ENCODE measurements around the gene MGME1. TPM values are rescaled to one million over a fixed set of nuclear protein-coding genes. Genes with fewer than 3 reads are reported as not detected.
A peak's percentile ranks its signal among the peaks of the same experiment; 100 is the strongest.

MGME1 gene
- total RNA-seq, 1 experiment from 2014 or later, result 56.0 TPM

GRCh38 chr20:17938871-17939619 is 29.8 kb upstream of the MGME1 start:
- Mint-ChIP-seq H3K4me1 (peaks cover 70% of the 10 kb centered on the region), H3K27me3 (ENCODE audit: low read depth) (no peaks in the 10 kb centered on the region; the same call in 1 of the 2 replicates), H3K36me3 (peaks cover 29% of the 10 kb centered on the region), H3K27ac (peak overlapping the region; percentile 98), H3K4me3 (no peak overlapping the region), H3K9me3 (no peaks in the 10 kb centered on the region)
- DNase-seq (ENCODE audit: low spot score) (peak; percentile 82), ATAC-seq (peak; percentile 71)
- ChIA-PET POLR2A (interaction anchor here (0.6 to 1.5 kb wide), 7 partner anchors 44 to 369 kb away, joined by 3 to 4 read pairs (median 3); partner anchors contain the start of genes DSTN and OVOL2), CTCF (interaction anchor here (0.6 to 5.4 kb wide), 52 partner anchors 10 to 441 kb away, joined by 3 to 51 read pairs (median 5); partner anchors contain the start of genes DSTN and RRBP1)
- TF ChIP-seq ZNF138 (CRISPR knock-in tag; conservative IDR thresholded peaks at IDR 0.05), result no peak
- TF ChIP-seq CBFB (CRISPR knock-in tag; IDR thresholded peaks at IDR 0.05; ENCODE audit: low read depth), result no peak
- TF ChIP-seq KAT7 (CRISPR knock-in tag; IDR thresholded peaks at IDR 0.05; ENCODE audit: borderline replicate concordance), result no peak
- TF ChIP-seq, protein P1, sequence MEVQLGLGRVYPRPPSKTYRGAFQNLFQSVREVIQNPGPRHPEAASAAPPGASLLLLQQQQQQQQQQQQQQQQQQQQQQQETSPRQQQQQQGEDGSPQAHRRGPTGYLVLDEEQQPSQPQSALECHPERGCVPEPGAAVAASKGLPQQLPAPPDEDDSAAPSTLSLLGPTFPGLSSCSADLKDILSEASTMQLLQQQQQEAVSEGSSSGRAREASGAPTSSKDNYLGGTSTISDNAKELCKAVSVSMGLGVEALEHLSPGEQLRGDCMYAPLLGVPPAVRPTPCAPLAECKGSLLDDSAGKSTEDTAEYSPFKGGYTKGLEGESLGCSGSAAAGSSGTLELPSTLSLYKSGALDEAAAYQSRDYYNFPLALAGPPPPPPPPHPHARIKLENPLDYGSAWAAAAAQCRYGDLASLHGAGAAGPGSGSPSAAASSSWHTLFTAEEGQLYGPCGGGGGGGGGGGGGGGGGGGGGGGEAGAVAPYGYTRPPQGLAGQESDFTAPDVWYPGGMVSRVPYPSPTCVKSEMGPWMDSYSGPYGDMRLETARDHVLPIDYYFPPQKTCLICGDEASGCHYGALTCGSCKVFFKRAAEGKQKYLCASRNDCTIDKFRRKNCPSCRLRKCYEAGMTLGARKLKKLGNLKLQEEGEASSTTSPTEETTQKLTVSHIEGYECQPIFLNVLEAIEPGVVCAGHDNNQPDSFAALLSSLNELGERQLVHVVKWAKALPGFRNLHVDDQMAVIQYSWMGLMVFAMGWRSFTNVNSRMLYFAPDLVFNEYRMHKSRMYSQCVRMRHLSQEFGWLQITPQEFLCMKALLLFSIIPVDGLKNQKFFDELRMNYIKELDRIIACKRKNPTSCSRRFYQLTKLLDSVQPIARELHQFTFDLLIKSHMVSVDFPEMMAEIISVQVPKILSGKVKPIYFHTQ (CRISPR knock-in tag; IDR thresholded peaks at IDR 0.05), result peak; percentile 12; the same call in 1 of the 2 replicates
- TF ChIP-seq, protein P2, sequence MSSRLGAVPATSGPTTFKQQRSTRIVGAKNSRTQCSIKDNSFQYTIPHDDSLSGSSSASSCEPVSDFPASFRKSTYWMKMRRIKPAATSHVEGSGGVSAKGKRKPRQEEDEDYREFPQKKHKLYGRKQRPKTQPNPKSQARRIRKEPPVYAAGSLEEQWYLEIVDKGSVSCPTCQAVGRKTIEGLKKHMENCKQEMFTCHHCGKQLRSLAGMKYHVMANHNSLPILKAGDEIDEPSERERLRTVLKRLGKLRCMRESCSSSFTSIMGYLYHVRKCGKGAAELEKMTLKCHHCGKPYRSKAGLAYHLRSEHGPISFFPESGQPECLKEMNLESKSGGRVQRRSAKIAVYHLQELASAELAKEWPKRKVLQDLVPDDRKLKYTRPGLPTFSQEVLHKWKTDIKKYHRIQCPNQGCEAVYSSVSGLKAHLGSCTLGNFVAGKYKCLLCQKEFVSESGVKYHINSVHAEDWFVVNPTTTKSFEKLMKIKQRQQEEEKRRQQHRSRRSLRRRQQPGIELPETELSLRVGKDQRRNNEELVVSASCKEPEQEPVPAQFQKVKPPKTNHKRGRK (CRISPR knock-in tag; IDR thresholded peaks at IDR 0.05; ENCODE audit: borderline replicate concordance), result no peak
- TF ChIP-seq, protein P3, sequence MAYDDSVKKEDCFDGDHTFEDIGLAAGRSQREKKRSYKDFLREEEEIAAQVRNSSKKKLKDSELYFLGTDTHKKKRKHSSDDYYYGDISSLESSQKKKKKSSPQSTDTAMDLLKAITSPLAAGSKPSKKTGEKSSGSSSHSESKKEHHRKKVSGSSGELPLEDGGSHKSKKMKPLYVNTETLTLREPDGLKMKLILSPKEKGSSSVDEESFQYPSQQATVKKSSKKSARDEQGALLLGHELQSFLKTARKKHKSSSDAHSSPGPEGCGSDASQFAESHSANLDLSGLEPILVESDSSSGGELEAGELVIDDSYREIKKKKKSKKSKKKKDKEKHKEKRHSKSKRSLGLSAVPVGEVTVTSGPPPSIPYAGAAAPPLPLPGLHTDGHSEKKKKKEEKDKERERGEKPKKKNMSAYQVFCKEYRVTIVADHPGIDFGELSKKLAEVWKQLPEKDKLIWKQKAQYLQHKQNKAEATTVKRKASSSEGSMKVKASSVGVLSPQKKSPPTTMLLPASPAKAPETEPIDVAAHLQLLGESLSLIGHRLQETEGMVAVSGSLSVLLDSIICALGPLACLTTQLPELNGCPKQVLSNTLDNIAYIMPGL (CRISPR knock-in tag; IDR thresholded peaks at IDR 0.05), result no peak
- TF ChIP-seq NR3C1 (CRISPR knock-in tag; conservative IDR thresholded peaks at IDR 0.05; ENCODE audit: low read depth), result no peak
- TF ChIP-seq TEAD1 (CRISPR knock-in tag; IDR thresholded peaks at IDR 0.05), result no peak
- no peak; the same call in 1 of the 2 replicates for TF ChIP-seq SP1 (CRISPR knock-in tag; conservative IDR thresholded peaks at IDR 0.05)
- TF ChIP-seq MLX (CRISPR knock-in tag; IDR thresholded peaks at IDR 0.05), result no peak
- no peak for TF ChIP-seq NFE2L1 (CRISPR knock-in tag; IDR thresholded peaks at IDR 0.05)
- TF ChIP-seq TEAD4 (CRISPR knock-in tag; IDR thresholded peaks at IDR 0.05), result no peak
- TF ChIP-seq GTF2I (CRISPR knock-in tag; conservative IDR thresholded peaks at IDR 0.05), result no peak
- no peak for TF ChIP-seq ZNF219 (CRISPR knock-in tag; IDR thresholded peaks at IDR 0.05; ENCODE audit: borderline replicate concordance)
- TF ChIP-seq NFYB (CRISPR knock-in tag; conservative IDR thresholded peaks at IDR 0.05; ENCODE audit: low read depth), result no peak
- TF ChIP-seq RELA (CRISPR knock-in tag; IDR thresholded peaks at IDR 0.05; ENCODE audit: borderline replicate concordance), result no peak
- no peak for TF ChIP-seq FOXK1 (CRISPR knock-in tag; IDR thresholded peaks at IDR 0.05)
- peak; percentile 65; the same call in 1 of the 2 replicates for TF ChIP-seq GABPB1 (CRISPR knock-in tag; IDR thresholded peaks at IDR 0.05)
- TF ChIP-seq ATF1 (CRISPR knock-in tag; IDR thresholded peaks at IDR 0.05), result no peak
- no peak for TF ChIP-seq FOXP4 (CRISPR knock-in tag; IDR thresholded peaks at IDR 0.05)
- peak; percentile 37; the same call in 1 of the 2 replicates for TF ChIP-seq ETV6 (CRISPR knock-in tag; IDR thresholded peaks at IDR 0.05)
- TF ChIP-seq ZNF232 (CRISPR knock-in tag; IDR thresholded peaks at IDR 0.05), result no peak
- no peak for TF ChIP-seq ZNF317 (CRISPR knock-in tag; IDR thresholded peaks at IDR 0.05; ENCODE audit: borderline replicate concordance, low read depth)
- no peak for TF ChIP-seq ZNF281 (CRISPR knock-in tag; IDR thresholded peaks at IDR 0.05)
